Adrenal gland (tissue), 12 donors: Measurements from ENCODE around the gene GGA1. TPM values are rescaled to one million over a fixed set of nuclear protein-coding genes. Genes with fewer than 3 reads are reported as not detected.
"Not testable (repeated sequence)": the region's sequence is repeated elsewhere in the genome, so short reads cannot be mapped to it uniquely, and the experiment has no call there.

ENCODE experiments used
- DNase-seq, 7 donors: peaks; one replicate each; pipeline ENCODE4 v3.0.0-alpha.2; 2019 to 2020
- H3K27ac ChIP-seq, 5 donors: fragments of 200-600 bp; sonication (generic) in 4 of 5; 1 replicate in 3 of 5; 2 replicates in 2 of 5; pipeline versions ENCODE4 v1.5.1 to v1.8.0; 2016 to 2020; ENCODE audit warnings: mild to moderate bottlenecking in 1 of 5
- H3K27me3 ChIP-seq: fragments of 200-600 bp; 2 replicates; pipeline ENCODE4 v1.8.0; 2021
- H3K36me3 ChIP-seq, 2 donors: fragments of 200-600 bp; replicated peaks in 1 of 2; 1 replicate in 1 of 2; 2 replicates in 1 of 2; pipeline versions ENCODE4 v1.5.1 to v1.8.0; 2018 to 2022
- H3K4me1 ChIP-seq, 2 donors: fragments of 200-600 bp; replicated peaks in 1 of 2; 1 replicate in 1 of 2; 2 replicates in 1 of 2; pipeline versions ENCODE4 v1.5.1 to v1.8.0; 2018 to 2021
- H3K4me3 ChIP-seq, 4 donors: fragments of 200-600 bp; sonication (generic) in 3 of 4; one replicate each; pipeline ENCODE4 v1.5.1; 2016 to 2018
- H3K9me3 ChIP-seq, 3 donors: fragments of 200-600 bp; sonication (generic) in 1 of 3; replicated peaks in 1 of 3; 1 replicate in 2 of 3; 2 replicates in 1 of 3; pipeline versions ENCODE4 v1.5.1 to v1.8.0; 2016 to 2021
- CTCF ChIP-seq, 6 experiments: fragments of 450-650 bp in 4 of 6; fragments of 200-600 bp in 2 of 6; sonication (generic) in 1 of 6; IDR thresholded peaks; 1 replicate in 5 of 6; 2 replicates in 1 of 6; pipeline versions ENCODE4 v1.5.1 to v1.8.0; 2016 to 2021; ENCODE audit warnings: antibody characterized with exemption in 6 of 6, mild to moderate bottlenecking in 2 of 6, moderate library complexity in 1 of 6
- POLR2A ChIP-seq, 2 donors: fragments of 450-650 bp; IDR thresholded peaks; one replicate each; pipeline ENCODE4 v1.6.1; 2017; ENCODE audit warnings: antibody characterized with exemption in 2 of 2, mild to moderate bottlenecking in 2 of 2, moderate library complexity in 1 of 2
- WGBS, 4 donors: extraction: QIAGEN DNeasy Blood & Tissue Kit in 2 of 4; methylation state at CpG; one replicate each; pipeline versions ENCODE4 v1.1.5 to v1.1.7; 2013 to 2017; 5-methylcytosine and 5-hydroxymethylcytosine counted together
- intact Hi-C, 2 donors: fragments of 100-400 bp; cut with DNase I; formaldehyde crosslinking; loops; one replicate each; pipeline versions ENCODE4 v1.14.1 to v1.15.0; 2022 to 2023
- polyA plus RNA-seq, 3 donors: library from polyadenylated mRNA; stranded (reverse); fragments of 200-250 nt in 2 of 3; fragments of 350-450 nt in 1 of 3; fragmentation: Illumina TruSeq in 1 of 3; extraction: RNeasy Lipid Tissue Mini Kit (QIAGEN cat#74804) in 1 of 3; gene quantifications; one replicate each; pipeline ENCODE4 v1.2.3, GENCODE V29; 2013 to 2014
- total RNA-seq, 9 donors: library from RNA; depleted of rRNA in 4 of 9; stranded (reverse); fragments of >200 nt in 4 of 9; fragments of 120-200 nt in 1 of 9; fragmentation: NEBNext Ultra II Directional in 1 of 9; extraction: Animal tissue kit (Norgen Biotek cat#: 25700) in 1 of 9; gene quantifications; one replicate each; pipeline versions ENCODE4 v1.1.0 to v1.2.4, GENCODE V29; 2013 to 2023
- donor health status: healthy with polysubstance abuse.
- donor health status: Bipolar disorder and iron deficiency.
- donor health status: DM: yes; HTN: yes; CAD: no.
- donor health status: DM: no; HTN: no; CAD: no.
- donor health status: DM: no; HTN: no; CAD: no.
- donor health status: DM: yes; HTN: yes; CAD: no.

GGA1 gene
- total and polyA plus RNA-seq, 12 donors: 30.6 to 160 (median 65.6) TPM

GRCh38 chr22:37589636-37590035 lies 19.0 kb upstream of the GGA1 start:
- DNase-seq: no peak
- Histone ChIP-seq H3K9me3 (no peaks in the 10 kb centered on the region), H3K4me1 (peaks cover 0 to 10% of the 10 kb centered on the region in 2 donors), H3K36me3 (no peaks in the 10 kb centered on the region), H3K27ac (no peak overlapping the region), H3K27me3 (no peaks in the 10 kb centered on the region), H3K4me3 (no peak overlapping the region)
- intact Hi-C loops: loop anchor here (2.0 to 5.0 kb wide), 2 partner anchors 42 to 51 kb away; no protein-coding TSS in a partner anchor
- TF ChIP-seq CTCF (IDR thresholded peaks at IDR 0.05) (no peak), POLR2A (IDR thresholded peaks at IDR 0.05) (no peak)
- 78 to 92% (median 90%) methylated on average over 5 of the region's 5 CpGs for WGBS, 4 donors

GRCh38 chr22:37591081-37591480 lies 17.6 kb upstream of the GGA1 start:
- H3K4me3 ChIP-seq, H3K4me1 ChIP-seq, DNase-seq, H3K27me3 ChIP-seq, H3K36me3 ChIP-seq, H3K27ac ChIP-seq, H3K9me3 ChIP-seq: not testable (repeated sequence)
- WGBS, 4 donors: 81 to 89% (median 88%) methylated on average over 6 of the region's 6 CpGs
- intact Hi-C loops: loop anchor here (2.0 to 5.0 kb wide), 2 partner anchors 44 to 52 kb away; no protein-coding TSS in a partner anchor

GRCh38 chr22:37591823-37592404 lies 16.7 kb upstream of the GGA1 start:
- Histone ChIP-seq H3K36me3 (no peaks in the 10 kb centered on the region), H3K9me3 (no peaks in the 10 kb centered on the region), H3K4me3 (no peak overlapping the region), H3K4me1 (peaks cover 0 to 10% of the 10 kb centered on the region in 2 donors), H3K27ac (peak overlapping the region in 1 of 5 donors; percentile 11), H3K27me3 (no peaks in the 10 kb centered on the region)
- TF ChIP-seq CTCF (IDR thresholded peaks at IDR 0.05): no peak
- no peak for TF ChIP-seq POLR2A (IDR thresholded peaks at IDR 0.05)
- no peak for DNase-seq
- intact Hi-C loops: loop anchor here (2.0 to 5.0 kb wide), 3 partner anchors 45 to 53 kb away; no protein-coding TSS in a partner anchor
- WGBS, 4 donors: 83 to 90% (median 85%) methylated on average over 12 of the region's 12 CpGs

GRCh38 chr22:37594237-37594636 lies 14.4 kb upstream of the GGA1 start:
- H3K27me3 ChIP-seq: no peaks in the 10 kb centered on the region
- no peak overlapping the region for H3K4me3 ChIP-seq
- WGBS, 4 donors: 86 to 98% (median 92%) methylated on average over 1 to 5 of the region's 5 CpGs
- peaks cover 4 to 10% of the 10 kb centered on the region in 2 donors for H3K4me1 ChIP-seq
- no peak overlapping the region for H3K27ac ChIP-seq
- no peaks in the 10 kb centered on the region for H3K9me3 ChIP-seq
- no peak for DNase-seq
- intact Hi-C loops: loop anchor here in 1 of 2 donors (5.0 kb wide), 1 partner anchor 47 kb away; no protein-coding TSS in a partner anchor
- no peak for TF ChIP-seq POLR2A (IDR thresholded peaks at IDR 0.05)
- TF ChIP-seq CTCF (IDR thresholded peaks at IDR 0.05): no peak
- no peaks in the 10 kb centered on the region for H3K36me3 ChIP-seq

- TF ChIP-seq POLR2A (IDR thresholded peaks at IDR 0.05) (no peak), CTCF (IDR thresholded peaks at IDR 0.05) (no peak)
- H3K9me3 ChIP-seq: no peaks in the 10 kb centered on the region
- intact Hi-C loops: no loop called here
- H3K4me3 ChIP-seq: no peak overlapping the region
- no peaks in the 10 kb centered on the region for H3K27me3 ChIP-seq
- H3K4me1 ChIP-seq: peaks cover 8 to 18% of the 10 kb centered on the region in 2 donors
- DNase-seq: peak; percentile 72 to 90 (median 82)
- WGBS, 4 donors: 19 to 34% (median 30%) methylated on average over 3 to 4 of the region's 4 CpGs
- no peaks in the 10 kb centered on the region for H3K36me3 ChIP-seq
- peak overlapping the region in 3 of 5 donors; percentile 35 to 68 (median 64) for H3K27ac ChIP-seq
Observed at GRCh38 chr22:37599153-37599552, 9.5 kb upstream of the GGA1 start.
